ENCODE measurements around the gene AGXT. TPM values are rescaled to one million over a fixed set of nuclear protein-coding genes. Genes with fewer than 3 reads are reported as not detected.

AGXT gene
- total and polyA plus RNA-seq, 2 of the 8 experiments (the other 6 are each of a cell fraction or from before 2014, with no cell fraction given), result 0.03 TPM; not detected in 1

DNA sequence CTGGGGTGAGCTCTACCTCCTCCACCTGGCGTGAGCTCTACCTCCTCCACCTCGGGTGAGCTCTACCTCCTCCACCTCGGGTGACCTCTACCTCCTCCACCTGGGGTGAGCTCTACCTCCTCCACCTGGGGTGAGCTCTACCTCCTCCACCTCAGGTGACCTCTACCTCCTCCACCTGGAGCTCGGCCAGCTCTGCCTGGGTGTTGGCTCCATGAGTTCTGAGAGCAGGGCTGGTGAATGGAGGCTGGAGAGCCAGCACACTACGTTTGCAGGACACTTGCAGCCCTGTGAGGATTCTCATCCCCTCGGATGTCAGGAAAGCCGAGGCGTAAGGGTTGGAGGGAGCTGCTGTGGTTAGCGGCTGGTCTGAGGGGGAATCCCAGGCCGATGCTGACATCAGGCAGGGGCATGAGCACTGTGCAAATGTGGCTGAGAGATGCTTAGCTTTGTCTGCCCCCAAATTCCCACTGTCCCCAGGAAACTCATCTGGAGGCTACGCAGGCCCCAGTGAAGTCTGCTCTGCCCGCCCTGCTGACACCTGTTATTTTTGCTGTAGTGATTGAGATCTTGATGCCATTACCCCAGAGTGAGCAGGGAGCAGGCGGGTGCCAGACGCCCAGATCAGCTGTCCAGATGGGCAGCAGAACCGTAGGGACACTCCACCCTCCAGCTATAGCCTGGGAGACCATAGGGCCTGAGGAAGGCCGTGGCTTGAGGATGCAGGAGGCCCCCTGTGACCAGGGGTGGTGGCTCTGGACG, 40.8 kb downstream of the AGXT start (continued):
- TF ChIP-seq CHD7 (IDR thresholded peaks at IDR 0.05; ENCODE audit: insufficient replicate concordance, low read length), result no peak
- TF ChIP-seq SP2 (IDR thresholded peaks at IDR 0.05; ENCODE audit: low read length), result no peak
- no peak for TF ChIP-seq RBBP5 (IDR thresholded peaks at IDR 0.05; ENCODE audit: borderline replicate concordance, low read depth, low read length)
- TF ChIP-seq EGR1 (IDR thresholded peaks at IDR 0.05; ENCODE audit: borderline replicate concordance, low read depth, low read length), result no peak
- no peak for TF ChIP-seq POLR2A (IDR thresholded peaks at IDR 0.05; ENCODE audit: control extremely low read depth in 1 of 2, low read depth in 2 of 2, low read length in 2 of 2)
- TF ChIP-seq SRF (IDR thresholded peaks at IDR 0.05; ENCODE audit: low read depth, low read length), result no peak
- no peak for TF ChIP-seq SIN3A (conservative IDR thresholded peaks at IDR 0.05 in 1 of 2, IDR thresholded peaks at IDR 0.05 in 1 of 2; ENCODE audit: low read depth in 1 of 2, low read length in 2 of 2)
- TF ChIP-seq TCF12 (IDR thresholded peaks at IDR 0.05; ENCODE audit: low read depth, low read length), result no peak

Data from H1 (cell line).